Measurements from ENCODE around the gene EPS8L1. TPM values are rescaled to one million over a fixed set of nuclear protein-coding genes. Genes with fewer than 3 reads are reported as not detected.

EPS8L1 gene
- polyA plus RNA-seq, 1 donor (not counting 4 experiments of a cell fraction or from before 2014, with no cell fraction given): 26.0 TPM

DNA sequence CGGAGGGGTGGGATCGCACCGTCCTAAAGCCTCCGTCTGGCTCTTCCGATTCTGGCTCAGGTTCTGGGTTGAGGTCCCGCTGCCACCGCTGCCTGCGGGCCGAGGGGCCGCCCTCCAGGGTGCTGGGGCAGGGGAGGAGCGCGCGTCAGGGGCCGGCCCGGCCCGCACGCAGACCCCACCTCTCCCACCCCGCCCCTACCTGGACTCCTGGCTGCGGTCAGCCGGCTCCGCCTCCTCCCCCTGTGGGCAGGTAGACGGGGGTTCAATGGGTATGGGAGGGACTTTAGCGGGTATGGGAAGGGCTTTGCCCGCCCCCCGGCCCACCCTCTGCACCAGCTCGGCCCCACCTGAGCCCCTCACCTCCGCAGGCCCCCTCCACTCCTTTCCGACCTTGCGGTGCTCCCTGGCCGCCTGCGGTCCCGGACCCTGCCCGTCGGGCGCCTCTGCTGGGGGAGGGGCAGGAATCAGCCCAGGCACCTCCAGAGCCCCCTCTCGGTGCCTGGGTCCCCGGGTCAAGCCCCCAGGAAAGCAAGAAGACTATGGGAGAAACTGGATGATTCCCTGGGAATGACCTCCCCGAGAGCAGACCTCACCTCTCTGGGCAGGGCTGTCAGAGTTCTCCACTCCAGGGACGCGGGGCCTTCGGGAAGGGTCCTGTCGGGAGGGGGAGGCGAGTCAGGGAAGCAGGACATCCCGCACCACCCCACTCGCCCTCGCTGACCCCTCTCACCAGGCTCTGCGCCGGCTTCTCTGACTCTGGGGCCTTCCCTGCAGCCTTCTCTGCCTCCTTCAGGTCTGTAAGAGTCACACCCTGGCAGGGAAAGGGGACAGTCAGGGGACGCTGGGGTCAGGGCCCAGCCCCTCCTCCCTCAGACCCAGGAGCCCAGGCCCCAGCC is 17.0 kb downstream of the EPS8L1 start:
- H3K4me1 ChIP-seq (ENCODE audit: control insufficient read depth, extremely low read depth, insufficient read depth, low read length): no peaks in the 10 kb centered on the region

DNA sequence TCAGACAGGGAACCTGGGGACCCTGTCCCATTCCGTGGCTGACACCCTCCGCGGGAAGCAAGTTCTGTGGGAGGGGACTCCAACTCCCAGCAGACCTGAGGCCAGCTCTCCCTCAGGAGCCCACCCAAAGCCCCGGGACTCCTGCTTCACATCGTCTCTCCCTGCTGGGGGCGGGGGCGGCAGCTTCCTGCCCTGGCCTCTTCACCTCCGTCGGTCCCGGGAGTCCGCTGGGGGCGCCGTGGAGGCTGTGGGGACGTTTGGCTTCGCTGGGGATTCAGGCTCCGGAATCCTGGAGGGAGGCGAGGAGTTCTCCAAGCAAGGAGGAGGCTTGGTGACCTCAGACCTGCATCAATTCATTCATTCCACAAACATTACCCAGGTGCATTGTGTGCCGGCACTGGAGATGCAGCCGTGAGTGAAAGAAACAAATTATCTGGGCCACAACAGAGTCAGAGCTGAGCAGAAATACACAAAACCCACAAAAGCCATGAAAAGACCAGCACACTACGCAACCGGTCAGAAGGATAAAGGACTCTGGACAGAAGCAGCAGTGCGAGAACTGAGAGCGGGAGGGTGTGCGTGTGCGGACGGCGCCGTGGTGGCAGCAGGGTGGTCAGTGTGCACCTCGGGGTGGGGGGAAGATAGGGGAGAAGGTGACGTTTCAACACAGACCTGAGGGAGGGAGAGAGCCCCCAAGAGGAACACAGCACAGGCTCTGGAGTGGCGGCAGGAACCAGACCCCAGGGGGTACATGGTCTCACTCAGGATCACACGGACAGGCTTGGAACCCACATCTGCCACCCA is 19.0 kb downstream of the EPS8L1 start:
- H2AFZ ChIP-seq (ENCODE audit: control insufficient read depth, low read length): no peak overlapping the region
- DNase-seq (ENCODE audit: low read depth, low spot score): no peak
- no peaks in the 10 kb centered on the region for H3K9me1 ChIP-seq (ENCODE audit: control insufficient read depth, extremely low read depth, insufficient read depth, low read length)
- H3K27ac ChIP-seq (ENCODE audit: control insufficient read depth, insufficient read depth, low read length): no peak overlapping the region
- H3K9me3 ChIP-seq (ENCODE audit: control insufficient read depth, low read depth, low read length): no peaks in the 10 kb centered on the region
- dilution Hi-C loops (cut with MboI; ENCODE audit: extremely low pct_ligation_motif_present, low sequenced_read_pairs): no loop called here
- H3K4me1 ChIP-seq (ENCODE audit: control insufficient read depth, extremely low read depth, insufficient read depth, low read length): no peaks in the 10 kb centered on the region
- H3K4me2 ChIP-seq (ENCODE audit: control insufficient read depth, extremely low read depth, insufficient read depth, low read depth, low read length): no peak overlapping the region
- peaks cover 5 to 32% of the 10 kb centered on the region in 2 experiments for H3K36me3 ChIP-seq (ENCODE audit: control insufficient read depth in 2 of 2, extremely low read depth in 1 of 2, insufficient read depth in 2 of 2, low read length in 2 of 2)
- no peaks in the 10 kb centered on the region for H3K27me3 ChIP-seq (ENCODE audit: control insufficient read depth, extremely low read depth, insufficient read depth, low read length)
- no peak for FAIRE-seq
- H3K4me3 ChIP-seq (ENCODE audit: control insufficient read depth in 2 of 3, extremely low read depth in 1 of 3, insufficient read depth in 2 of 3, low read depth in 1 of 3, low read length in 3 of 3): no peak overlapping the region
- TF ChIP-seq EZH2 (IDR thresholded peaks at IDR 0.05; ENCODE audit: low read length): no peak
- TF ChIP-seq, protein P1, sequence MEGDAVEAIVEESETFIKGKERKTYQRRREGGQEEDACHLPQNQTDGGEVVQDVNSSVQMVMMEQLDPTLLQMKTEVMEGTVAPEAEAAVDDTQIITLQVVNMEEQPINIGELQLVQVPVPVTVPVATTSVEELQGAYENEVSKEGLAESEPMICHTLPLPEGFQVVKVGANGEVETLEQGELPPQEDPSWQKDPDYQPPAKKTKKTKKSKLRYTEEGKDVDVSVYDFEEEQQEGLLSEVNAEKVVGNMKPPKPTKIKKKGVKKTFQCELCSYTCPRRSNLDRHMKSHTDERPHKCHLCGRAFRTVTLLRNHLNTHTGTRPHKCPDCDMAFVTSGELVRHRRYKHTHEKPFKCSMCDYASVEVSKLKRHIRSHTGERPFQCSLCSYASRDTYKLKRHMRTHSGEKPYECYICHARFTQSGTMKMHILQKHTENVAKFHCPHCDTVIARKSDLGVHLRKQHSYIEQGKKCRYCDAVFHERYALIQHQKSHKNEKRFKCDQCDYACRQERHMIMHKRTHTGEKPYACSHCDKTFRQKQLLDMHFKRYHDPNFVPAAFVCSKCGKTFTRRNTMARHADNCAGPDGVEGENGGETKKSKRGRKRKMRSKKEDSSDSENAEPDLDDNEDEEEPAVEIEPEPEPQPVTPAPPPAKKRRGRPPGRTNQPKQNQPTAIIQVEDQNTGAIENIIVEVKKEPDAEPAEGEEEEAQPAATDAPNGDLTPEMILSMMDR (optimal IDR thresholded peaks at IDR 0.05 in 1 of 3, IDR thresholded peaks at IDR 0.05 in 1 of 3, conservative IDR thresholded peaks at IDR 0.05 in 1 of 3; ENCODE audit: extremely low read depth in 1 of 3, insufficient read depth in 2 of 3, low read length in 3 of 3): no peak
- H3K79me2 ChIP-seq (ENCODE audit: control insufficient read depth, insufficient read depth, low read length): no peaks in the 10 kb centered on the region
- H4K20me1 ChIP-seq (ENCODE audit: control insufficient read depth, extremely low read depth, insufficient read depth, low read length): peaks cover 6% of the 10 kb centered on the region
- H3K9ac ChIP-seq (ENCODE audit: control insufficient read depth, extremely low read depth, insufficient read depth, low read length): no peak overlapping the region

More for the DNA sequence above, 17.0 kb downstream of the EPS8L1 start:
- no peaks in the 10 kb centered on the region for H3K79me2 ChIP-seq (ENCODE audit: control insufficient read depth, insufficient read depth, low read length)
- FAIRE-seq: no peak
- no peak overlapping the region for H3K27ac ChIP-seq (ENCODE audit: control insufficient read depth, insufficient read depth, low read length)
- H3K9me1 ChIP-seq (ENCODE audit: control insufficient read depth, extremely low read depth, insufficient read depth, low read length): no peaks in the 10 kb centered on the region
- DNase-seq (ENCODE audit: low read depth, low spot score): no peak
- no peaks in the 10 kb centered on the region for H3K9me3 ChIP-seq (ENCODE audit: control insufficient read depth, low read depth, low read length)
- no peak overlapping the region for H2AFZ ChIP-seq (ENCODE audit: control insufficient read depth, low read length)
- dilution Hi-C loops (cut with MboI; ENCODE audit: extremely low pct_ligation_motif_present, low sequenced_read_pairs): no loop called here
- peaks cover 11% of the 10 kb centered on the region for H4K20me1 ChIP-seq (ENCODE audit: control insufficient read depth, extremely low read depth, insufficient read depth, low read length)
- H3K9ac ChIP-seq (ENCODE audit: control insufficient read depth, extremely low read depth, insufficient read depth, low read length): no peak overlapping the region
- no peak overlapping the region for H3K4me3 ChIP-seq (ENCODE audit: control insufficient read depth in 2 of 3, extremely low read depth in 1 of 3, insufficient read depth in 2 of 3, low read depth in 1 of 3, low read length in 3 of 3)
- no peaks in the 10 kb centered on the region for H3K27me3 ChIP-seq (ENCODE audit: control insufficient read depth, extremely low read depth, insufficient read depth, low read length)
- no peak overlapping the region for H3K4me2 ChIP-seq (ENCODE audit: control insufficient read depth, extremely low read depth, insufficient read depth, low read depth, low read length)
- no peak for TF ChIP-seq EZH2 (IDR thresholded peaks at IDR 0.05; ENCODE audit: low read length)
- TF ChIP-seq, protein P1 (optimal IDR thresholded peaks at IDR 0.05 in 1 of 3, IDR thresholded peaks at IDR 0.05 in 1 of 3, conservative IDR thresholded peaks at IDR 0.05 in 1 of 3; ENCODE audit: extremely low read depth in 1 of 3, insufficient read depth in 2 of 3, low read length in 3 of 3): no peak
- H3K36me3 ChIP-seq (ENCODE audit: control insufficient read depth in 2 of 2, extremely low read depth in 1 of 2, insufficient read depth in 2 of 2, low read length in 2 of 2): peaks cover 10 to 24% of the 10 kb centered on the region in 2 experiments

Data from keratinocyte (primary cell).